ENCODE data around the gene SNX27. TPM values are rescaled to one million over a fixed set of nuclear protein-coding genes. Genes with fewer than 3 reads are reported as not detected.
"Not testable (repeated sequence)": the region's sequence is repeated elsewhere in the genome, so short reads cannot be mapped to it uniquely, and the experiment has no call there.

SNX27 gene
- total RNA-seq, 2 donors from 2014 or later, result 40.1 to 41.9 TPM

DNA sequence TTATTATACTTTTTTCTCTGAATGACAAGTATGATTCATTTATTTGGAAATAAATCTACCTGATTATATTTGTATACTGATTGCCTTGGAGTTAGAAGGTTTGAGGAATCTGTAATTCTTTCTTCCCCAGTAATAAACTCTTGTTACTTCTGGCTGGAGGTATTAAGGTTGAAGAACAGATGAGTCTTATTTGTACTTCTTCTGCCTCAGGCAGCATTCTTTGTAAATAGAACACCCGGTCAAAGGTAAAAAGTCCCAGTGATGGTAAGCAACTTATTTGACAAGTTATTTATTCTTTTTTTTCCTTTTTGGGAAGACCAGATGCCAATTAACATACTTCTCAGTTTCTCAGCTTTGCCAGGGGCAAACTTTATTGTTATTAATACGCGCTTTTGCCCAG lies 12.9 kb downstream of the SNX27 start:
- DNase-seq (ENCODE audit: low spot score), result no peak
- intact Hi-C loops (cut with DNase I), result no loop called here

GRCh38 chr1:151626740-151627334 lies 15.0 kb downstream of the SNX27 start:
- intact Hi-C loops (cut with DNase I), result no loop called here
- no peak for DNase-seq (ENCODE audit: low spot score)

DNA sequence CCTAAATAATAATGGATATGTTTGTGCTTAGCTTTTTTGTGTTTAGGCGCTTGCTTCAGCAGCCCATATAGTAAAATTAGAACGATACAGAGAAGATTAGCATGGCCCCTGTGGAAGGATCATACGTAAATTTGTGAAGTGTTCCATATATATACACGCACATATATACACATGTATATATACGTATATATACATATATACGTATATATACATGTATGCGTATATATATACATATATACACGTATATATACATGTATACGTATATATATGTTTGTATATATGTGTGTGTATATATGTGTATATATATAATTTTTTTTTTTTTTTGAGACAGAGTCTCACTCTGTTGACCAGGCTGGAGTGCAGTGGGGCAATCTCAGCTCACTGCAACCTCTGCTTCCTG lies 17.4 kb downstream of the SNX27 start:
- no peak for DNase-seq (ENCODE audit: low spot score)
- intact Hi-C loops (cut with DNase I), result no loop called here

GRCh38 chr1:151635479-151636072 lies 23.7 kb downstream of the SNX27 start:
- no peak for DNase-seq (ENCODE audit: low spot score)
- intact Hi-C loops (cut with DNase I), result no loop called here

- no peak for DNase-seq (ENCODE audit: low spot score)
- intact Hi-C loops (cut with DNase I), result no loop called here
Measured at GRCh38 chr1:151638074-151638775, 26.4 kb downstream of the SNX27 start.

DNA sequence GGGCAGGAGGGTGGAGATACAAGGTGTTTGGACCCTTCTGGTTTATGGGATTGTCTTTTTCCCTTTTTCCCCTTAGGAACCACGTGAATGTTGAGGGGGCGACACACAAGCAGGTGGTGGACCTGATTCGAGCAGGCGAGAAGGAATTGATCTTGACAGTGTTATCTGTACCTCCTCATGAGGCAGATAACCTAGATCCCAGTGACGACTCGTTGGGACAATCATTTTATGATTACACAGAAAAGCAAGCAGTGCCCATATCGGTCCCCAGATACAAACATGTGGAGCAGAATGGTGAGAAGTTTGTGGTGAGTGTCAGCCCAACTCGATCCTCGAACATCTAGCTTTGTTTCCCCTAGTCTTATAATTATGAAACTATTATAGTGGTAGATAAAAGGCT lies 27.0 kb downstream of the SNX27 start:
- intact Hi-C loops (cut with DNase I), result no loop called here
- no peak for DNase-seq (ENCODE audit: low spot score)

- no peak for DNase-seq (ENCODE audit: low spot score)
- intact Hi-C loops (cut with DNase I), result no loop called here
Measured at GRCh38 chr1:151639466-151639865, 27.6 kb downstream of the SNX27 start.

DNA sequence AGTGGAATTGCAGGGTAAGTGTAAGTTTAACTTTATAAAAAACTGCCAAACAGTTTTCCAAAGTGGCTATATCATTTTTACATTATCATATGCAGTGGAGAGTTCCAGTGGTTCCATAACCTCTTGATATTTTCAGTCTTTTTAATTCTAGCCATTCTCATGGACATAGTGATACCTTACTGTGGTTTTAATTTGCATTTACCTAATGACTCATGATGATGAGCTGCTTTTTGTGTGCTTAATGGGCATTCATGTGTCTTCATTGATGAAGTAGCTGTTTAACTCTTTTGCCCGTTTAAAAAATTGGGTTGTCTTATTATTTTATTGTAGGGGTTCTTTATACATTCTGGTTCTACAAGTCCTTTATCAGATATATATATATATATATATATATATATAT lies 29.4 kb downstream of the SNX27 start:
- no peak for DNase-seq (ENCODE audit: low spot score)
- intact Hi-C loops (cut with DNase I), result no loop called here

DNA sequence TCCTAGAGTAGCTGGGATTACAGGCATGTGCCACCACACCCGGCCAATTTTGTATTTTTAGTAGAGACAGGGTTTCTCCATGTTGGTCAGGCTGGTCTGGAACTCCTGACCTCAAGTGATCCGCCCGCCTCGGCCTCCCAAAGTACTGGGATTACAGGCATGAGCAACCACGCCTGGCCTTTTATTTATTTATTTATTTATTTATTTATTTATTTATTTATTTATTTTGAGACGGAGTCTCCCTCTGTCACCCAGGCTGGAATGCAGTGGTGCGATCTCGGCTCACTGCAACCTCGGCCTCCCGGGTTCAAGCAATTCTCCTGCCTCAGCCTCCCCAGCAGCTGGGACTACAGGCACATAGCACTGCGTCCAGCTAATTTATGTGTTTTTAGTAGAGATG lies 31.2 kb downstream of the SNX27 start:
- intact Hi-C loops (cut with DNase I); DNase-seq (ENCODE audit: low spot score): not testable (repeated sequence)

GRCh38 chr1:151644001-151644400 lies 32.2 kb downstream of the SNX27 start:
- no peak for DNase-seq (ENCODE audit: low spot score)
- intact Hi-C loops (cut with DNase I), result no loop called here

GRCh38 chr1:151653397-151653796 lies 41.5 kb downstream of the SNX27 start:
- intact Hi-C loops (cut with DNase I), result no loop called here
- DNase-seq (ENCODE audit: low spot score), result no peak

- intact Hi-C loops (cut with DNase I), result no loop called here
- no peak for DNase-seq (ENCODE audit: low spot score)
Measured at GRCh38 chr1:151655371-151655770, 43.5 kb downstream of the SNX27 start.

- DNase-seq (ENCODE audit: low spot score), result no peak
- intact Hi-C loops (cut with DNase I), result no loop called here
Measured at GRCh38 chr1:151661751-151662150, 49.9 kb downstream of the SNX27 start.

GRCh38 chr1:151668090-151668489 lies 56.2 kb downstream of the SNX27 start:
- no peak for DNase-seq (ENCODE audit: low spot score)
- intact Hi-C loops (cut with DNase I), result no loop called here

GRCh38 chr1:151670036-151670675 lies 58.3 kb downstream of the SNX27 start:
- intact Hi-C loops (cut with DNase I), result loop anchor here (5.0 to 10.0 kb wide), 2 partner anchors 55 to 232 kb away; partner anchors contain the start of gene SNX27 (in 1 of the 2)
- not testable (repeated sequence) for DNase-seq (ENCODE audit: low spot score)

- intact Hi-C loops (cut with DNase I), result loop anchor here (5.0 to 10.0 kb wide), 2 partner anchors 59 to 229 kb away; partner anchors contain the start of gene SNX27 (in 1 of the 2)
- DNase-seq (ENCODE audit: low spot score), result no peak
Measured at GRCh38 chr1:151673407-151673806, 61.6 kb downstream of the SNX27 start.

- no peak for DNase-seq (ENCODE audit: low spot score)
- intact Hi-C loops (cut with DNase I), result no loop called here
Measured at GRCh38 chr1:151680391-151680790, 68.5 kb downstream of the SNX27 start.

DNA sequence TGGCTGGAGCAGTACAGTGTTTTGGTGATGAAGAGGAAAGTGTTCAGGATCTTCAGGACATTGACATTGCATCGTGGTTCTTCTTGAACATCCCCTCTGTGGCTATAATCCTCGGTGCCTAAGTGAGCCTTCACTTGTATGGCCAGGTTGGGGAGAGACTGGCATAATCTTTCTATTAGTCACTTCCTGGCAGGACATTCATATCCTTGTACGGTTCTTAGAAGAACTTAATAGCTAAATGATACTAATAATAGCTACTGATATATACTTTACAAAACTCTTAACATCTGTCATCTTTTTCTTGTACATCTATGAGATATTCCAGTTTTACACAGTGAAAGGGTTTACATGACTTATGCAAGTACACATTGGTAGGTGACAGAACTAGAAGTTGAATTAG lies 69.0 kb downstream of the SNX27 start:
- intact Hi-C loops (cut with DNase I), result no loop called here
- DNase-seq (ENCODE audit: low spot score), result no peak

DNA sequence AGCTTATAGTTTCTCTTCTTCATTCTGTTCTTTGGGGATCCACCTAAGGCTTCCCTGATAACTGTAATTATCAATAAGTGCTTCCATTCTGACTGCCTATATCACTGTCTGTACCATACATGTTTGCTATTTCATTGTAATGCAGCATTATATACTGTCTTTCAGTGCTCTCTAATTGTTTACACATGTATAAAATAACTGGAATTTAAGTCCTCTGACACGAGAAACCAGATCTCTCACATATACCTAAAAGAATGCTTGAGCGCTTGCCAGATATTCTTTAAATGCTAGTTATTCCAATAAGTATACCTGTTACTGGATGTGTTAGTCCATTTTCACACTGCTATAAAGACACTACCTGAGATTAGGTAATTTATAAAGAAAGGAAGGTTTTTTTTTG lies 70.1 kb downstream of the SNX27 start:
- intact Hi-C loops (cut with DNase I), result no loop called here

DNA sequence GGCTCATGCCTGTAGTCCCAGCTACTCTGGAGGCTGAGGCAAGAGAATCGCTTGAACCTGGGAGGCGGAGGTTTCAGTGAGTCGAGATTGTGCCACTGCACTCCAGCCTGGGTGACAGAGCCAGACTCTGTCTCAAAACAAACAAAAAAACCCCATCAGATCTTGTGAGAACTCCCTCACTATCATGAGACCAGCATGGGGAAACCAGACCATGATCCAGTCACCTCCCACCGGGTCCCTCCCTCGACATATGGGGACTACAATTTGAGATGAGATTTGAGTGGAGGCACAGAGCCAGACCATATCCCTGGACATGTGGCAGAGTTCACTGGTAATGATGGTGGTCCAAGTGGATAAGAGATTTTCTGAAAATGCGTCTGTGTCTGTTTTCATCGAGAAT lies 71.1 kb downstream of the SNX27 start:
- DNase-seq (ENCODE audit: low spot score); intact Hi-C loops (cut with DNase I): not testable (repeated sequence)

More for the DNA sequence above, 70.1 kb downstream of the SNX27 start:
- no peak for DNase-seq (ENCODE audit: low spot score)
